OCI-LY7 (cell line): Measurements from ENCODE around the gene CALD1. TPM values are rescaled to one million over a fixed set of nuclear protein-coding genes. Genes with fewer than 3 reads are reported as not detected.

Source experiments
- BruUV-seq: library from RNA; stranded (reverse); fragments of 400-500 nt; replicated peaks from 2 replicates; lab custom pipeline; 2021; lab: Mats Ljungman, UMichigan
- CTCF ChIA-PET: fragments of 300-600 bp; sonication (Branson Sonifier 250); formaldehyde crosslinking; loops from one replicate; lab custom pipeline; 2022; ENCODE audit warnings: antibody characterized with exemption; ENCODE audit not compliant: unreplicated experiment; lab: Charles Lee
- POLR2A ChIA-PET: fragments of 300-600 bp; sonication (Branson Sonifier 250); formaldehyde crosslinking; loops from one replicate; lab custom pipeline; 2022; ENCODE audit warnings: antibody characterized with exemption; lab: Charles Lee
- DNase-seq: peaks from one replicate; pipeline ENCODE4 v3.0.0-alpha.2; 2015; ENCODE audit warnings: low spot score
- H2AFZ ChIP-seq: fragments of 200-600 bp; sonication (generic), shearing (Covaris generic); 2 replicates; pipeline ENCODE4 v1.6.1; 2014; ENCODE audit warnings: mild to moderate bottlenecking, antibody characterized with exemption, low read length, moderate library complexity
- H3K27ac ChIP-seq: fragments of 200-600 bp; sonication (generic); 2 replicates; pipeline ENCODE4 v1.5.1; 2014; ENCODE audit warnings: mixed run types, low read depth, mild to moderate bottlenecking, moderate library complexity, low read length, inconsistent platforms; ENCODE audit not compliant: poor library complexity, severe bottlenecking
- H3K36me3 ChIP-seq: fragments of 200-600 bp; sonication (generic); 2 replicates; pipeline ENCODE4 v1.6.1; 2014; ENCODE audit warnings: mild to moderate bottlenecking, antibody characterized with exemption, low read length, moderate library complexity, mixed read lengths; ENCODE audit not compliant: insufficient read depth
- H3K4me1 ChIP-seq: fragments of 200-600 bp; sonication (generic); 2 replicates; pipeline ENCODE4 v1.5.1; 2014; ENCODE audit warnings: mild to moderate bottlenecking, low read length; ENCODE audit not compliant: insufficient read depth, poor library complexity, severe bottlenecking
- H3K4me2 ChIP-seq: fragments of 200-600 bp; sonication (generic); 2 replicates; pipeline ENCODE4 v1.6.1; 2014; ENCODE audit warnings: mild to moderate bottlenecking, low read length
- H3K4me3 ChIP-seq: fragments of 200-600 bp; sonication (generic); 2 replicates; pipeline ENCODE4 v1.5.1; 2014; ENCODE audit warnings: mild to moderate bottlenecking, low read depth, low read length; ENCODE audit not compliant: poor library complexity, severe bottlenecking
- H3K79me2 ChIP-seq: fragments of 200-600 bp; sonication (generic); 2 replicates; pipeline ENCODE4 v1.6.1; 2016; ENCODE audit warnings: low read depth, mild to moderate bottlenecking, low read length, moderate library complexity, mixed read lengths; ENCODE audit not compliant: insufficient read depth
- H3K9me2 ChIP-seq: fragments of 200-600 bp; sonication (generic); 2 replicates; pipeline ENCODE4 v1.6.1; 2016; ENCODE audit warnings: mild to moderate bottlenecking, low read length, mixed read lengths; ENCODE audit not compliant: insufficient read depth
- H3K9me3 ChIP-seq: fragments of 200-600 bp; sonication (generic); 2 replicates; pipeline ENCODE4 v1.6.1; 2014; ENCODE audit warnings: mild to moderate bottlenecking, mixed run types, low read length, mixed read lengths
- H4K20me1 ChIP-seq: fragments of 200-600 bp; sonication (generic); 2 replicates; pipeline ENCODE4 v1.6.1; 2014; ENCODE audit warnings: mild to moderate bottlenecking, antibody characterized with exemption, low read length, moderate library complexity, mixed read lengths; ENCODE audit not compliant: insufficient read depth
- EZH2phosphoT487 ChIP-seq: fragments of 200-600 bp; sonication (generic); IDR thresholded peaks from 2 replicates; pipeline ENCODE4 v1.6.1; 2018; ENCODE audit warnings: low read depth, borderline replicate concordance, mild to moderate bottlenecking, mixed run types, antibody characterized with exemption, low read length, moderate library complexity, mixed read lengths
- intact Hi-C: fragments of 100-400 bp; cut with micrococcal nuclease; formaldehyde crosslinking; loops from one replicate; pipeline ENCODE4 v1.10.0; 2022; ENCODE audit not compliant: unreplicated experiment
- total RNA-seq, 2 experiments: library from RNA; depleted of rRNA in 1 of 2; stranded (reverse); fragments of >200 nt in 1 of 2; shearing (Covaris generic) in 1 of 2; gene quantifications; 2 replicates each; pipeline ENCODE4 v1.2.3, GENCODE V29; 2014 to 2022
- TF ChIP-seq, protein P1 (sequence below): fragments of 200-600 bp; sonication (generic); conservative IDR thresholded peaks from 2 replicates; pipeline ENCODE4 v1.5.1; 2014; ENCODE audit warnings: mild to moderate bottlenecking, antibody characterized with exemption, low read length, moderate library complexity, mixed read lengths

The CALD1 gene
- total RNA-seq, 2 experiments from 2014 or later, result 0.25 to 0.49 TPM

GRCh38 chr7:134842886-134843430 is 63.5 kb downstream of the CALD1 start:
- Histone ChIP-seq H3K9me2 (no peaks in the 10 kb centered on the region), H4K20me1 (no peaks in the 10 kb centered on the region), H3K4me3 (no peak overlapping the region), H3K27ac (no peak overlapping the region), H2AFZ (no peak overlapping the region), H3K9me3 (no peaks in the 10 kb centered on the region), H3K4me2 (no peak overlapping the region), H3K4me1 (no peaks in the 10 kb centered on the region), H3K79me2 (no peaks in the 10 kb centered on the region), H3K36me3 (no peaks in the 10 kb centered on the region)
- intact Hi-C loops, result no loop called here
- no peak for TF ChIP-seq EZH2phosphoT487
- TF ChIP-seq, protein P1, sequence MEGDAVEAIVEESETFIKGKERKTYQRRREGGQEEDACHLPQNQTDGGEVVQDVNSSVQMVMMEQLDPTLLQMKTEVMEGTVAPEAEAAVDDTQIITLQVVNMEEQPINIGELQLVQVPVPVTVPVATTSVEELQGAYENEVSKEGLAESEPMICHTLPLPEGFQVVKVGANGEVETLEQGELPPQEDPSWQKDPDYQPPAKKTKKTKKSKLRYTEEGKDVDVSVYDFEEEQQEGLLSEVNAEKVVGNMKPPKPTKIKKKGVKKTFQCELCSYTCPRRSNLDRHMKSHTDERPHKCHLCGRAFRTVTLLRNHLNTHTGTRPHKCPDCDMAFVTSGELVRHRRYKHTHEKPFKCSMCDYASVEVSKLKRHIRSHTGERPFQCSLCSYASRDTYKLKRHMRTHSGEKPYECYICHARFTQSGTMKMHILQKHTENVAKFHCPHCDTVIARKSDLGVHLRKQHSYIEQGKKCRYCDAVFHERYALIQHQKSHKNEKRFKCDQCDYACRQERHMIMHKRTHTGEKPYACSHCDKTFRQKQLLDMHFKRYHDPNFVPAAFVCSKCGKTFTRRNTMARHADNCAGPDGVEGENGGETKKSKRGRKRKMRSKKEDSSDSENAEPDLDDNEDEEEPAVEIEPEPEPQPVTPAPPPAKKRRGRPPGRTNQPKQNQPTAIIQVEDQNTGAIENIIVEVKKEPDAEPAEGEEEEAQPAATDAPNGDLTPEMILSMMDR, result no peak
- ChIA-PET CTCF (no interaction called here), POLR2A (interaction anchor here (0.5 to 0.7 kb wide), 2 partner anchors 13 to 15 kb away, joined by 4 to 6 read pairs; no protein-coding TSS in a partner anchor)
- no TSS peak for BruUV-seq
- no peak for DNase-seq

GRCh38 chr7:134844200-134844599 is 64.8 kb downstream of the CALD1 start:
- Histone ChIP-seq H3K27ac (no peak overlapping the region), H2AFZ (no peak overlapping the region), H3K4me3 (no peak overlapping the region), H3K4me2 (no peak overlapping the region), H3K9me2 (no peaks in the 10 kb centered on the region), H3K4me1 (no peaks in the 10 kb centered on the region), H3K9me3 (no peaks in the 10 kb centered on the region), H3K36me3 (no peaks in the 10 kb centered on the region), H4K20me1 (no peaks in the 10 kb centered on the region), H3K79me2 (no peaks in the 10 kb centered on the region)
- DNase-seq, result no peak
- ChIA-PET CTCF (no interaction called here), POLR2A (interaction anchor here (0.6 kb wide), 1 partner anchor 253 kb away, joined by 3 read pairs; no protein-coding TSS in a partner anchor)
- no TSS peak for BruUV-seq
- TF ChIP-seq EZH2phosphoT487, result no peak
- TF ChIP-seq, protein P1, result no peak
- intact Hi-C loops, result no loop called here

DNA sequence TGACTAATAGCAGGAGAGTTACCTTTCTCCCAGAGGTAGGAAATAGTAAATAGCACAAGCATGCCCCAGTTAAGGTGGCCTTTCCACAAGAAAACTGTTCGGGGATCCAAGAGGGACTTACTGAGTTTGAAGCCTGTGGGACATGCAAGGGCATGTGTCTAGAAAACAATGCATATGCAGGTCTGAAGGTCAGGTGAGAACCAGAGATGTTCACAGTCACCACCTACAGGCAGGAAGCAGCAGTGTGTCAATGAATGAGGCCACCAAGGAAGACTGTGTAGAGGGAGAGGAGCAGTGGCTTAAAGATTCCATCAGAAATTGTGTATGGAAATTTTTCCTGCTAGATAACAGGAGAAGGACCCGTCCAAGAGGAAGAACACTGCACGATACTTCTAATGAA is 66.0 kb downstream of the CALD1 start:
- Histone ChIP-seq H3K4me2 (no peak overlapping the region), H3K9me2 (no peaks in the 10 kb centered on the region), H3K4me1 (no peaks in the 10 kb centered on the region), H3K36me3 (no peaks in the 10 kb centered on the region), H3K9me3 (no peaks in the 10 kb centered on the region), H3K27ac (no peak overlapping the region), H3K4me3 (no peak overlapping the region), H3K79me2 (no peaks in the 10 kb centered on the region), H4K20me1 (no peaks in the 10 kb centered on the region), H2AFZ (no peak overlapping the region)
- no peak for TF ChIP-seq EZH2phosphoT487
- TF ChIP-seq, protein P1, result peak; percentile 60
- DNase-seq, result peak; percentile 24
- ChIA-PET CTCF (no interaction called here), POLR2A (interaction anchor here (0.9 kb wide), 1 partner anchor 19 kb away, joined by 4 read pairs; no protein-coding TSS in a partner anchor)
- BruUV-seq, result no TSS peak
- intact Hi-C loops, result no loop called here
